NCI-H524 (cell line): ENCODE measurements around the gene EML1.
A peak's percentile ranks its signal among the peaks of the same experiment; 100 is the strongest.
"Not testable (repeated sequence)": the region's sequence is repeated elsewhere in the genome, so short reads cannot be mapped to it uniquely, and the experiment has no call there.

ENCODE experiments used
- DNase-seq, 2 experiments: peaks; one replicate each; lab custom pipeline; 2025; lab: John Stamatoyannopoulos, UW

Gene EML1

DNA sequence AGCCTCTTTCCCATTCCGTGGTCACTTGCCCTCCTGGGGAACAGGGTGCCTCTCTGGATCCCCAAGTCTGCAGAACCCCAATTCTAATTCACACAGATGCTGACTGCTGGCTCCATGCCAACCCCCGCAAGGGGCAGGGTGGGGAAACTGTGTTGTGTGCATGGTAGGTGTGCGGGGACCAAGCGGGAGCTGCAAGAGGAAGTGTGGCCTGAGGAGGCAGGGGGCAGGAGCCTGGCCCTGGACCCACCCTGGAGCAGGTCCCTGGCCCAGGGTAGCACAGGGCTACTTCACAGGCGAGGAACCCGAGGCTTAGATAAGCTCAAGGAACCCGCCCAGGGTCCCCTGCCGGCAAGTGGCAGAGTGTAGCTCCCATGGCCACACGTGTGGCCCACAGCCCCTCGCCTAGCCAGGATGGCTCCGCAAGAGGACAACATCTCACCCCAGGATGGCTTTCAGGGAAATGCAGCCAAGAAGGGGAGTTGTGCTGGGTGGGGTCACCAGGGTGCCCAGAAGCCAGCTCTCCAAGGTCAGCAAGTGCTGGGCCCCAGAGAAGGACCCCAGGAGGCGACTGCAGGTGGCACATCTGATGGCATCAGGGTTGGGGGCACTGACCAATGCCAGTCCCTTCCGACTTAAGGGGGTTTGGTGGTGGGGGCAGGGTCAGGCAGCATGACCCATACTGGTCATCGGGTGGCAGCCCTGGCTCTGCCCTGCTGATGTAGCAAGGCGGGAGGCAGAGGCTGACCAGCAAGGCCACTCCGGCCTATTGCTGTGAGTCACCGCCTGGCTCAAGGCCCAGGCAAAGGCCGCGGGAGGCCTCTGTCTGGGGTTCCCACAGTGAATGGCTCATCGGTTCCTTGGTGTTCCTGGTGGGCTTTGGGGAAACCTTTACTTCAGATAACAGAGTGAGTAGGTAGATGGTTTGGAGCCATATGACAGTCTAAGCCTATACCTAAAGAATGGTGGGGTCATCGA, 37.3 kb upstream of the EML1 start:
- no peak for DNase-seq

GRCh38 chr14:99756796-99757195, 36.4 kb upstream of the EML1 start:
- DNase-seq: peak in 1 of 2 experiments; percentile 57

GRCh38 chr14:99757331-99758070, 35.7 kb upstream of the EML1 start:
- peak; percentile 33 to 85 for DNase-seq

DNA sequence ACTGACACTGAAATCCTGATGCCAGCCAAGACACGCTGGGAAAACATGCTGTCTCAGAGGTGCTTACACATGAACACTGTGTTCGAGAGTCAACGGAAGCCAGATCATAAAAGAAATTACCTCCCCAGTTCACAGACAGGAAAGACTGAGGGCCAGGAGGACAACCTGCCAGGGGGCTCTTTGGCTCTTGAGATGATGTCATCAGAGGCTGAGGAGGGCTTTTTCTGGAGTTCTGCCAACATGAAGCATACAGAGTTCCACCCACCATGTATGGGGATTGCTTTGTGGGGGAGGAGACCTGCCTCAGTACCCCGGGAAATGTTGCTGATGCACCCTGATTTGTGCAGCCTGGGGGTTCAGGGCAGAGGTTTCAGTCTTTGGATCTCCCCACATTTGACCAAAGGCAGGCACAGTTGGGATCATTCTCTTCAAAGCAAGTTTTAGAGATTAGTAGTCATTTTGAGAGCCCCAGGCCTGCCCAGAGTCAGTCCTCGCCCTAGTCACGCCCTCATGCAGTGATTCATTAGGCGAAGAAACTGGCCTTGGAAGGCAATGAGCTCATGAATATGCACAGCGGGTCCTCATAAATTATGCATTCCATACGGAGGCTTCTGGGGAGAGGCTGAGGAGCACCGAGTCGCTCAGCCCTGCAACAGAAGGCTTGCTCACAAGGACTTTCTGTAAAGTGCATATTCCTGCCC, 34.9 kb upstream of the EML1 start:
- DNase-seq: peak in 1 of 2 experiments; percentile 58

DNA sequence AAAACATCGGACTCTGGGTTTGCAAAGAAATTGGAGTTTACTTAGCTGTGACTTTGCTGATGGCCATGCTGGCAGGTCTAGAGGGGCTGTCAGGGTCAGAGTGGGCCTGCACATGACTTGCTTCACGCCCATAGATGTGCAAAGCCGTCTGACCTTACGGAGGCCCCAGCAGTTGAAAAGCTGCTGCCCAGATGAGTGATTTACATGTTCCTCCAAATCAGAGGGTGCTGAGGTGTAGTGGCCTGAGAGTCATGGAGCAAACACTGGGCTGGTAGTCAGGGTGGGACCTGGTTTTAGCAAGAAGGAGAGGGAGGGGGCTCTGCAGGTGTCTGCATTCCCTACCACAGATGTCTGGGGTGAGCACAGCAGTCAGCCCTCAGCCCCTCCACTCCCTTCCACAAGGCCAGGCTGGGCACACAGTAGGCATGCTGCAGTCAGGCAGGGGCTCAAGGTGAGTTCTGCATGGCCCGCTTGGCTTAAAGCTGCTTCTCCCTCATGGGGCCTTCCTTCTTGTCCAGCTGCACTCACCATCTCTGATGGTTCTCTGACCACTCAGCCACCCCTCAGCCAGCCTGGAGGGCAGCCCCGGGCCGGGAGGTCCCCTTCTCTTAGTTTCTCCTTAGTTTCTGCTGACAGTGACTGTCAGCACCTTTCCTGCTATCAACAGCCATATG, 34.2 kb upstream of the EML1 start:
- DNase-seq: no peak

DNA sequence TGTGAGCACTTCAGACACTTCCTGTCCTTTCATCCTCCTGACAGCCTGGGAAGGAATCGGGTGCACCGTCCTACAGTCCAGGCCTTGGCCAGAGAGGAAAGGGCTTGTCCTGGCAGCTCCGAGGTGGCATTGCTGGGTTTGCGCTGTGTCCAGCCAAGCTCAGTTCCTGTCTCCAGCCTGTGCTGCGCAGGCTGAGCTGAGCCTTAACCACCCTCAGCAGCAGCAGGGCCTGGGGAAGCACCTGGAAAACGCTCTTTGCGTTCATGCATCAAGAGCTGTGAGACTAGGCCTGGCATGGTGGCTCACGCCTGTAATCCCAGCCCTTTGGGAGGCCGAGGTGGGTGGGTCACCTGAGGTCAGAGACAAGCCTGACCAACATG, 33.7 kb upstream of the EML1 start:
- DNase-seq: peak in 1 of 2 experiments; percentile 17

- no peak for DNase-seq
These were observed 32.4 kb upstream of the EML1 start for GRCh38 chr14:99760817-99761216.

GRCh38 chr14:99762911-99763310, 30.3 kb upstream of the EML1 start:
- not testable (repeated sequence) for DNase-seq

GRCh38 chr14:99763527-99764221, 29.5 kb upstream of the EML1 start:
- no peak for DNase-seq

GRCh38 chr14:99764222-99764706, 28.9 kb upstream of the EML1 start:
- DNase-seq: no peak

DNA sequence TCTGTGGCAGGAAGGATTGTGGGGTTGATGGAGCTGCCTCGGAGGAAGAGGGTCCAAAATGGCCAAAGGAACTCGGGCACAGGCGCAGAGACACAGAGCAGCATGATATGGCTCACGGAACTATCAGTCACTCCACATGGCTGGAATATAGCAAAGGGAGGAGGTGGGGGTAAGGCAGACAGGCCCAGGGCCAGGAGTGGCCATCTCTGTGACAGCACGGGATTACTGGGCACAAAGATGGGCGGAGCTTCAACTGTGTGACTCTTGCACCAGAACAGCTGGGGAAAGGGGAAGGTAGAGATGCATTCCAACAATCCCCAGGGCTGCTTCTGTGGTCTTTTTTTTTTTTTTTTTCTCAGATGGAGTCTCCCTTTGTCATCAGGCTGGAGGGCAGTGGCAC, 24.8 kb upstream of the EML1 start:
- peak in 1 of 2 experiments; percentile 37 for DNase-seq

DNA sequence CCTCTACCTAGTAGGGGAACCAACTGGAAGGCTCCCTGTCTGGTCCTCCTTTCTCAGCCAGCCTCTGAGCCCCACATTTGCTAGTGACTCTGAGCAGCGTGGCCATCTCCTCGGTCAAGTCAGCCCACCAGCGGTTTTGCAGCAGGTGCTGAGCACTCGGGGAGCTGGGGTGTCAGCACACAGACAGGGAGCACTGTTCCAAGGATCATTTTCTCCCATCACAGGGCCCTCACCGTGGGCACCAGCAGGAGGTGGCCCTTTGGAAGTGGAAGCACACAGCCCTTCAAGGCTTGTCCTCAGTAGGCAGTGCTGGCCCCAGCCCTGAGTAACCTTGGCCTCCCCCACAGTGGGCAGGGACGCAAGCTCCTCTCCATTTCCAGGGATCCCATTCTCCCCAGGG, 24.1 kb upstream of the EML1 start:
- DNase-seq: no peak

DNA sequence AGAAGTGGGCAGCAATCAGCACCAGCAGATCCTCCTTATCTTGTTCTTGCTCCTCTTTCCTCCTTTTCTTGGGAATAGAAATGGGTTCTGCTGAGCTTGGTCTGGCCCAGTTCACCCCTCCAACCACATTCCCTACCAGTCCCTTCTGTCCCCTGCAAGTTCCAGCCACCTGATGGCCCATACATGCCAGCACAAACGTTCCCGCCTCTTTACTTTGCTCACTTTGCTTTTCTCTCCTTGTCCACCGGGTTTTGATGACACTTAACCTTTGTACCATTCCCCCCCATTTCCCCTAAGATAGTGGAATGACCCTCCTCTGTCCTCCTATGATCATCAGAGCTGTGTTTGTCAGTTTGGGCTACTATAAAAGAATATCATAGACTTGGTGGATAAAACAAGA, 23.4 kb upstream of the EML1 start:
- DNase-seq: no peak

DNA sequence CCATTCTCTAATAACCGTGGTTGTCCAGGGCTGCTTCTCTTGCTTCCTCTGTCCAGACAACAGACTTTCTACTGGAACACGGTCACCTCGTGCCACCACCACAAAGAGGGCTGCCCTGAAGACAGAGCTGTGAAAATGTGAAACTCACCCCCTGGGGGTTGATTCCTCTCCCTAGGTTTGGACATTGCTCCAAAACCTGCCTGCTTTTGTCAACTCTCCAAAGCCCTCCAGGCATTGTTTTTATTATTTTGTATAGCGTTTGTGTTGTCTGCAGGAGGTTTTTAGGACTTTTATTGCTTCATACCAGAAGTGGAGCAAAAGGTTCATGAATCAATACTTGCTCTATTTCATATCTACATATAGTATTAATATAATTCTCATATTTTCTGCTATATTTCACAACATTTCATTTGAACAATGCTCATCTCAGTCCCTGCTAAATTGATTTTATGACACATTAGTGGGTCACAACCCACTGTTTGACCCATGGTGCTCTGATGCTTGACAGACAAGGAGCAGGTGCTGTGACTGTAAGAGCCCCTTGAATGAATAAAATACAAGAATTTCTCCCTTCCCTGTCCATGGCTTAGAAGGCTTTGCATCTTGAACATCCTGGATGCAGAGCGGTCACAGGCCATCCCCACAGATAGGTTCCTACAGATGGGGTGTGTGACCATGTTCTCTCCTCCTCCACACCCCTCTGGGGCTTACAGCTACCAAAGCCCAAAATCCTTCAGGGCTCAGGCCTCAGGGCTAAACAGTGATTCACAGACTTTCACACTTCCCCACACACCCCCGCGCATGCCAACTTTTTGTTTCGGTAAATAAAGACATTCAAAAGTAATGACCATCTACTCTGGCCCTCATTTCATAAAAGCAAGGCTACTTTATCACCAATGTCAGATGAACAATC, 20.6 kb upstream of the EML1 start:
- no peak for DNase-seq

GRCh38 chr14:99773521-99774497, 19.4 kb upstream of the EML1 start:
- DNase-seq: no peak

DNA sequence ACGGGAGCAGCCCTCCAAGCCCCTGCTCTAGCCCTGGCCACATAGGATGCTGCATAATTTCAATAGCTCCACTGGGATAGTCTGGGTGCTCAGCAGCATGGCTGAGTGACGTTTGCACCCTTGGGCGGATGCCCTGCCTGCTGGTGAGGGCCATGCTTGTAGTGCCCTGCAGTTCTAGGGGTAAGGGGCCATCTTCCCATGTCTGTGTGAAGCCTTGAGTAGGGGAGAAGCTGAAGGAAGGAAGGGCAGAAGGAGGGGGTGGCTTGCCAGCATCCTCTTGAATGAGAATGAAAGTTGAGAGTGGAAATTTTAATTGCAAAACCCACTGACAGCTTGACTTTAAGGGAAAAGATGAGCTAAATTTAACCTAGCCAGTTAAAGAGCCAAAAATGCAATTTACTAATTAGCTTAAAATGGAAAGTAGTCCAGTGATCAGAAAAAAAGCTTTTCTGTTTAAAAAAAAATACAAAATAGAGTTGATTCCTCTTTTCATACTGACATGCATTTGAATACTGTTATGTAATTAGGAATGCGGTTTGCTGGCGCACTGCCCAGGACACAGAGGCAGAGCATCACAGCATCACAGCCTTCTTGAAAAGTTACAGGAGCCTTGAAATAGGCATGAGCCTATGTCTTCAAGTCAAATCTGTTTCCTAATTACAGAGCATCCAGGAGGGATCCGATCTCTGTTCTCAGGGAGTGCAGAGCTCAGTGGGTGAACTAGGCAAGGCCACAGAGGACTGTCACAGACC, 18.5 kb upstream of the EML1 start:
- DNase-seq: peak in 1 of 2 experiments; percentile 46

DNA sequence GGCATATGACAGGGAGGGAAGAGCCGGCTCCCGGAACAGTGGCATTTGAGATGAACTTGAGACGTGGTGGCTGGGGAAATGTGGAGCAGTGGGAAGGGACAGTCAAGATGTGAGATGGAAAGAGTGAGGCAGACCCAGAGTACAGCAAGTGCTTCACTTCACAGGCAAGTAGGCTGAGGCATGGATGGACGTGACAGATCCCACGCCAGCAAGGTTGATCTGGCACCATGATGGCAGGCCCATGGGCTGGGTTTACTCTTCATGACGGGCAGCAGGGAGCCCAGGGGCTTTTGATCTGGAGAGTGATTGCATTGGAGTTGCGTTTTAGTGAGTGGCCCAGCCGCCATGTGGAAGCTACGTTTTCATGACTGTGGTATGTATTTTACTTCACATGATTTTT, 17.9 kb upstream of the EML1 start:
- no peak for DNase-seq

DNA sequence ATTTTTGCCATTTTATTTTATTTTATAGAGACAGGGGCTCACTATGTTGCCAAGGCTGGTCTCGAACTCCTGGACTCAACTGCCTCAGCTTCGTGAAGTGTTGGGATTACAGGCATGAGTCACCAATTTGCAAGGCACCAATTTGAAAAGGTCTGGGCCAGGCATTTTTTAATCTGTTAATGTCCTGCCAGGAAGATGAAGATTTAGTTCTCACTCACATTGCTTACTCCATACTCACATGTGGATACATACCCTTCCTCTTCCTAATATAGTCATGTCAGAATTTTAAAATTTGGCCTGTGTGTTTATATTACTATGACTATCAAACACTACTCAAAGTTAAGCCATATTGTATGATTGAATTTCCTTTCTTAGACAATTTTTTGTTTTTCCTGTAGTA, 15.3 kb upstream of the EML1 start:
- DNase-seq: no peak
